Calu3 (cell line): Measurements from ENCODE around the gene TAF4B. TPM values are rescaled to one million over a fixed set of nuclear protein-coding genes. Genes with fewer than 3 reads are reported as not detected.
A peak's percentile ranks its signal among the peaks of the same experiment; 100 is the strongest.

Experiments
- Bru-seq: library from RNA; stranded (reverse); fragments of 400-500 nt; gene quantifications from one replicate; lab custom pipeline; 2021; lab: Mats Ljungman, UMichigan
- BruChase-seq, 2 experiments: library from RNA; stranded (reverse); fragments of 400-500 nt; gene quantifications; one replicate each; lab custom pipeline; 2021; lab: Mats Ljungman, UMichigan
- BruUV-seq: library from RNA; stranded (reverse); fragments of 400-500 nt; replicated peaks from 2 replicates; lab custom pipeline; 2021; lab: Mats Ljungman, UMichigan
- CTCF ChIA-PET: fragments of 300-600 bp; sonication (Branson Sonifier 250); formaldehyde crosslinking; loops from one replicate; lab custom pipeline; 2022; ENCODE audit warnings: antibody characterized with exemption; lab: Charles Lee
- DNase-seq: peaks from one replicate; pipeline ENCODE4 v3.0.0; 2022
- H3K27ac Mint-ChIP-seq: one replicate; pipeline ENCODE4 v1.8.0; 2022; ENCODE audit warnings: mixed read lengths; ENCODE audit not compliant: unreplicated experiment
- H3K27me3 Mint-ChIP-seq: one replicate; pipeline ENCODE4 v1.8.0; 2022; ENCODE audit warnings: mixed read lengths; ENCODE audit not compliant: unreplicated experiment
- H3K36me3 Mint-ChIP-seq: one replicate; pipeline ENCODE4 v1.8.0; 2022; ENCODE audit warnings: mild to moderate bottlenecking, moderate library complexity, mixed read lengths; ENCODE audit not compliant: insufficient read depth, unreplicated experiment
- H3K4me1 Mint-ChIP-seq: one replicate; pipeline ENCODE4 v1.8.0; 2022; ENCODE audit warnings: mild to moderate bottlenecking, low read depth, mixed read lengths; ENCODE audit not compliant: unreplicated experiment
- H3K4me3 Mint-ChIP-seq: one replicate; pipeline ENCODE4 v1.8.0; 2022; ENCODE audit warnings: mild to moderate bottlenecking, low read depth, moderate library complexity, mixed read lengths; ENCODE audit not compliant: unreplicated experiment
- H3K9me3 Mint-ChIP-seq: one replicate; pipeline ENCODE4 v1.8.0; 2022; ENCODE audit warnings: low read depth, mixed read lengths; ENCODE audit not compliant: unreplicated experiment
- CTCF ChIP-seq: fragments of 200-600 bp; IDR thresholded peaks from one replicate; pipeline ENCODE4 v1.8.0; 2022; ENCODE audit warnings: antibody characterized with exemption; ENCODE audit not compliant: unreplicated experiment
- intact Hi-C: fragments of 100-400 bp; cut with micrococcal nuclease; formaldehyde crosslinking; loops from one replicate; pipeline ENCODE4 v1.10.0; 2022; ENCODE audit not compliant: unreplicated experiment
- long read RNA-seq: library from polyadenylated mRNA; stranded (forward); transcript quantifications from one replicate; pipeline ENCODE4 v2.0.0, GENCODE V29; 2022
- total RNA-seq: library from RNA; stranded (reverse); gene quantifications from 2 replicates; pipeline ENCODE4 v1.2.3, GENCODE V29; 2022

The TAF4B gene
- total RNA-seq (8.3 and 9.6 TPM in 2 replicates), Bru-seq, nascent RNA (percentile 72 among the genes with signal in this experiment), BruChase-seq, experiment 1, labeled RNA remaining after a 6-hour chase (percentile 46 among the genes with signal in this experiment), BruChase-seq, experiment 2, labeled RNA remaining after a 2-hour chase (percentile 48 among the genes with signal in this experiment)
- long read RNA-seq, full-length matches to known transcripts = 4 of 5 reads
- long read RNA-seq, partial matches to known transcripts = 0 of 5 reads
- long read RNA-seq, other reads (novel, unspliced or antisense) = 1 of 5 reads

- intact Hi-C loops = no loop called here
- Mint-ChIP-seq H3K27me3 (peaks cover 25% of the 10 kb centered on the region), H3K36me3 (peaks cover 23% of the 10 kb centered on the region), H3K4me3 (peak within 1 kb of the TSS; percentile 97), H3K9me3 (no peaks in the 10 kb centered on the region), H3K27ac (peak within 1 kb of the TSS; percentile 95), H3K4me1 (peaks cover 9% of the 10 kb centered on the region)
- TF ChIP-seq CTCF = no peak
- CTCF ChIA-PET = interaction anchor here (0.6 kb wide), 1 partner anchor 52 kb away, joined by 3 read pairs; no protein-coding TSS in a partner anchor
- BruUV-seq = no TSS peak
- peak; percentile 97 for DNase-seq
Observed at GRCh38 chr18:26226229-26227050, at the start of gene TAF4B. Gene TAF4B (plus strand): TSS chr18:26226445. CDS start chr18:26226934, 489 bp downstream.

GRCh38 chr18:26181343-26181826 lies 44.9 kb upstream of the TAF4B start:
- no TSS peak for BruUV-seq
- H3K27me3 Mint-ChIP-seq = no peaks in the 10 kb centered on the region
- no peak for DNase-seq
- no peak for TF ChIP-seq CTCF
- intact Hi-C loops = no loop called here
- no peaks in the 10 kb centered on the region for H3K9me3 Mint-ChIP-seq
- no peaks in the 10 kb centered on the region for H3K36me3 Mint-ChIP-seq
- H3K4me3 Mint-ChIP-seq = no peak overlapping the region
- CTCF ChIA-PET = interaction anchor here (0.6 kb wide), 1 partner anchor 912 kb away, joined by 4 read pairs; no protein-coding TSS in a partner anchor
- H3K27ac Mint-ChIP-seq = no peak overlapping the region
- no peaks in the 10 kb centered on the region for H3K4me1 Mint-ChIP-seq

- H3K36me3 Mint-ChIP-seq = no peaks in the 10 kb centered on the region
Observed at GRCh38 chr18:26183395-26184112, 42.7 kb upstream of the TAF4B start.

More at GRCh38 chr18:26183395-26184112, 42.7 kb upstream of the TAF4B start:
- Mint-ChIP-seq H3K27ac (no peak overlapping the region), H3K4me1 (no peaks in the 10 kb centered on the region), H3K9me3 (no peaks in the 10 kb centered on the region), H3K27me3 (no peaks in the 10 kb centered on the region), H3K4me3 (no peak overlapping the region)
- no TSS peak for BruUV-seq
- intact Hi-C loops = no loop called here
- no peak for TF ChIP-seq CTCF
- CTCF ChIA-PET = no interaction called here
- no peak for DNase-seq
